IMR-90 (cell line): ENCODE results near the gene GPBAR1.

Experiments
- CEBPB ChIP-seq: IDR thresholded peaks from 2 replicates; pipeline ENCODE4 v1.6.1; 2012; ENCODE audit warnings: low read depth, low read length, improper control_type of control experiment
- CHD1 ChIP-seq: IDR thresholded peaks from 2 replicates; pipeline ENCODE4 v1.6.1; 2012; ENCODE audit warnings: low read depth, low read length, improper control_type of control experiment
- CTCF ChIP-seq: conservative IDR thresholded peaks from 2 replicates; pipeline ENCODE4 v1.5.1; 2012; ENCODE audit warnings: mild to moderate bottlenecking, low read depth, low read length, improper control_type of control experiment
- ELK1 ChIP-seq: fragments of 150-350 bp; IDR thresholded peaks from 2 replicates; pipeline ENCODE4 v1.6.1; 2016; ENCODE audit warnings: low read depth, mild to moderate bottlenecking, low read length, moderate library complexity, borderline replicate concordance
- MAFK ChIP-seq: IDR thresholded peaks from 2 replicates; pipeline ENCODE4 v1.6.1; 2012; ENCODE audit warnings: low read depth, low read length, improper control_type of control experiment
- MAZ ChIP-seq: IDR thresholded peaks from 2 replicates; pipeline ENCODE4 v1.6.1; 2012; ENCODE audit warnings: low read depth, mild to moderate bottlenecking, low read length, improper control_type of control experiment, moderate library complexity, borderline replicate concordance
- MXI1 ChIP-seq: IDR thresholded peaks from 2 replicates; pipeline ENCODE4 v1.6.1; 2012; ENCODE audit warnings: low read depth, mild to moderate bottlenecking, low read length, moderate library complexity, borderline replicate concordance
- NFE2L2 ChIP-seq: fragments of 150-350 bp; IDR thresholded peaks from 2 replicates; pipeline ENCODE4 v1.6.1; 2016; ENCODE audit warnings: low read depth, mild to moderate bottlenecking, low read length
- POLR2A ChIP-seq: IDR thresholded peaks from 2 replicates; pipeline ENCODE4 v1.6.1; 2012; ENCODE audit warnings: mild to moderate bottlenecking, low read depth, low read length
- RAD21 ChIP-seq: IDR thresholded peaks from 2 replicates; pipeline ENCODE4 v1.6.1; 2012; ENCODE audit warnings: low read length, improper control_type of control experiment
- RCOR1 ChIP-seq: IDR thresholded peaks from 2 replicates; pipeline ENCODE4 v1.6.1; 2012; ENCODE audit warnings: mild to moderate bottlenecking, low read length, improper control_type of control experiment; ENCODE audit not compliant: insufficient replicate concordance
- RFX5 ChIP-seq: IDR thresholded peaks from 2 replicates; pipeline ENCODE4 v1.8.0; 2012; ENCODE audit warnings: low read depth, mild to moderate bottlenecking, low read length, moderate library complexity
- TF ChIP-seq, protein P1 (sequence below): fragments of 150-350 bp; IDR thresholded peaks from 2 replicates; pipeline ENCODE4 v1.6.1; 2017; ENCODE audit warnings: mild to moderate bottlenecking, antibody characterized with exemption, low read length, low read depth

DNA sequence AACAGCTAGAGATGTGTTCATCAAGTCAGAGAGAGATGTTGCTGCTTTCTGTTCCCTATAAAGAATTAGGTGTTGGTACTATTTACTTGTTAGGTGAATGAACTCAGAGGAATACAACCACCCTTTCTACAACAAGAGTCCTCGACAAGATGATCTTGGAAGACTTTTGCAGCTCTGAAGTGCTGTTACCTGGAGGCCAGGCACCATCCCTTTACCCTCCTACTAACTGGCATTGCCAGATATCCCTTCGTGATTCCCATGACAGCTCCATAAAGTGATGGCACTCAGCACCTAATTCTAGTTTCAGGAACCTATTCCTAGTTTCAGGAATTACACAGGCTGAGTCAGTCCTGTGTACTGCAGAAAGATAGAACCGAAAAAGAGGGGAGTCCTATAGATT, 33.9 kb upstream of the GPBAR1 start:
- TF ChIP-seq CTCF (no peak), POLR2A (no peak), MAFK (no peak), RFX5 (no peak), CEBPB (no peak), RCOR1 (no peak), RAD21 (no peak), ELK1 (no peak), MAZ (no peak), MXI1 (no peak), CHD1 (no peak), NFE2L2 (no peak)
- TF ChIP-seq, protein P1, sequence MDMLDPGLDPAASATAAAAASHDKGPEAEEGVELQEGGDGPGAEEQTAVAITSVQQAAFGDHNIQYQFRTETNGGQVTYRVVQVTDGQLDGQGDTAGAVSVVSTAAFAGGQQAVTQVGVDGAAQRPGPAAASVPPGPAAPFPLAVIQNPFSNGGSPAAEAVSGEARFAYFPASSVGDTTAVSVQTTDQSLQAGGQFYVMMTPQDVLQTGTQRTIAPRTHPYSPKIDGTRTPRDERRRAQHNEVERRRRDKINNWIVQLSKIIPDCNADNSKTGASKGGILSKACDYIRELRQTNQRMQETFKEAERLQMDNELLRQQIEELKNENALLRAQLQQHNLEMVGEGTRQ: no peak
